GM21786 (cell line): Measurements from ENCODE around the gene C3AR1.

Source experiments
- ATAC-seq: cut with Tn5 transposase; IDR thresholded peaks from one replicate; pipeline ENCODE4 v1.9.1; 2021; ENCODE audit not compliant: unreplicated experiment

The C3AR1 gene

GRCh38 chr12:8058506-8058905 lies 7.7 kb downstream of the C3AR1 start:
- ATAC-seq, result no peak

GRCh38 chr12:8057839-8058238 lies 8.3 kb downstream of the C3AR1 start:
- ATAC-seq, result no peak

GRCh38 chr12:8057306-8057705 lies 8.9 kb downstream of the C3AR1 start:
- ATAC-seq, result no peak

- no peak for ATAC-seq
Measured at GRCh38 chr12:8054816-8055215, 11.3 kb downstream of the C3AR1 start.

GRCh38 chr12:8052679-8053078 lies 13.5 kb downstream of the C3AR1 start:
- ATAC-seq, result no peak

GRCh38 chr12:8050600-8051250 lies 15.4 kb downstream of the C3AR1 start:
- ATAC-seq, result no peak

- no peak for ATAC-seq
Measured at GRCh38 chr12:8048906-8049305, 17.3 kb downstream of the C3AR1 start.

GRCh38 chr12:8047842-8048241 lies 18.3 kb downstream of the C3AR1 start:
- no peak for ATAC-seq

- ATAC-seq, result no peak
Measured at GRCh38 chr12:8045952-8046944, 19.9 kb downstream of the C3AR1 start.

GRCh38 chr12:8040791-8041190 lies 25.4 kb downstream of the C3AR1 start:
- no peak for ATAC-seq

- ATAC-seq, result no peak
Measured at GRCh38 chr12:8038659-8039114, 27.5 kb downstream of the C3AR1 start.

- no peak for ATAC-seq
Measured at GRCh38 chr12:8037947-8038346, 28.2 kb downstream of the C3AR1 start.

GRCh38 chr12:8037046-8037663 lies 29.0 kb downstream of the C3AR1 start:
- ATAC-seq, result peak; percentile 40

GRCh38 chr12:8036346-8036745 lies 29.8 kb downstream of the C3AR1 start:
- no peak for ATAC-seq

- no peak for ATAC-seq
Measured at GRCh38 chr12:8035440-8036010, 30.6 kb downstream of the C3AR1 start.

- ATAC-seq, result no peak
Measured at GRCh38 chr12:8034802-8035201, 31.4 kb downstream of the C3AR1 start.

GRCh38 chr12:8033153-8034044 lies 32.8 kb downstream of the C3AR1 start:
- peak; percentile 29 for ATAC-seq

GRCh38 chr12:8032242-8033152 lies 33.7 kb downstream of the C3AR1 start, which contains the start of gene FOXJ2:
Gene FOXJ2 (plus strand): TSS chr12:8032716. CDS start chr12:8039833, 7,117 bp downstream.
- peak; percentile 60 for ATAC-seq

- no peak for ATAC-seq
Measured at GRCh38 chr12:8031872-8032241, 34.3 kb downstream of the C3AR1 start.
